ENCODE data around the gene LRRTM4.
"Not testable (repeated sequence)": the region's sequence is repeated elsewhere in the genome, so short reads cannot be mapped to it uniquely, and the experiment has no call there.

The LRRTM4 gene

GRCh38 chr2:77045456-77045855 is 476.7 kb downstream of the LRRTM4 start:
- DNase-seq = not testable (repeated sequence)

GRCh38 chr2:77034445-77034844 is 487.7 kb downstream of the LRRTM4 start:
- DNase-seq = no peak

- DNase-seq = not testable (repeated sequence)
Observed at GRCh38 chr2:77029237-77029636, 492.9 kb downstream of the LRRTM4 start.

- DNase-seq = no peak
Observed at GRCh38 chr2:77028032-77028600, 494.1 kb downstream of the LRRTM4 start.

GRCh38 chr2:77025714-77026113 is 496.5 kb downstream of the LRRTM4 start:
- DNase-seq = no peak

- DNase-seq = no peak
Observed at GRCh38 chr2:77021161-77021560, 501.0 kb downstream of the LRRTM4 start.

- no peak for DNase-seq
Observed at GRCh38 chr2:77018219-77018618, 504.0 kb downstream of the LRRTM4 start.

GRCh38 chr2:77017355-77017745 is 504.8 kb downstream of the LRRTM4 start:
- DNase-seq = no peak

GRCh38 chr2:77016443-77017354 is 505.5 kb downstream of the LRRTM4 start:
- no peak for DNase-seq

GRCh38 chr2:77013953-77014352 is 508.2 kb downstream of the LRRTM4 start:
- DNase-seq = no peak

- no peak for DNase-seq
Observed at GRCh38 chr2:77013457-77013856, 508.7 kb downstream of the LRRTM4 start.

- DNase-seq = no peak
Observed at GRCh38 chr2:77009307-77009706, 512.9 kb downstream of the LRRTM4 start.

- DNase-seq = no peak
Observed at GRCh38 chr2:77008853-77009252, 513.3 kb downstream of the LRRTM4 start.

GRCh38 chr2:77007686-77008085 is 514.5 kb downstream of the LRRTM4 start:
- no peak for DNase-seq

- DNase-seq = no peak
Observed at GRCh38 chr2:77005522-77005921, 516.7 kb downstream of the LRRTM4 start.

- no peak for DNase-seq
Observed at GRCh38 chr2:77001895-77002294, 520.3 kb downstream of the LRRTM4 start.

GRCh38 chr2:76998704-76999103 is 523.5 kb downstream of the LRRTM4 start:
- DNase-seq = no peak

- no peak for DNase-seq
Observed at GRCh38 chr2:76998152-76998551, 524.0 kb downstream of the LRRTM4 start.

GRCh38 chr2:76997296-76997695 is 524.9 kb downstream of the LRRTM4 start:
- DNase-seq = no peak

GRCh38 chr2:76985387-76986136 is 536.6 kb downstream of the LRRTM4 start:
- DNase-seq = no peak

- no peak for DNase-seq
Observed at GRCh38 chr2:76984359-76984758, 537.8 kb downstream of the LRRTM4 start.

- DNase-seq = no peak
Observed at GRCh38 chr2:76980067-76980787, 541.9 kb downstream of the LRRTM4 start.

Data from CD4-positive, alpha-beta T cell treated with Interleukin-12 subunit alpha and Interleukin-12 subunit beta, for 1 hour (primary cell).